ENCODE data around the gene TMIE.

Gene TMIE

GRCh38 chr3:46709721-46710120 is 8.5 kb downstream of the TMIE start:
- DNase-seq: no peak

- no peak for DNase-seq
Measured at GRCh38 chr3:46710229-46710628, 9.0 kb downstream of the TMIE start.

GRCh38 chr3:46710671-46711295 is 9.6 kb downstream of the TMIE start:
- DNase-seq: no peak

- DNase-seq: no peak
Measured at GRCh38 chr3:46711305-46711704, 10.1 kb downstream of the TMIE start.

- DNase-seq: no peak
Measured at GRCh38 chr3:46711760-46712159, 10.6 kb downstream of the TMIE start.

- no peak for DNase-seq
Measured at GRCh38 chr3:46712191-46713049, 11.2 kb downstream of the TMIE start.

- DNase-seq: no peak
Measured at GRCh38 chr3:46713050-46713897, 12.1 kb downstream of the TMIE start.

GRCh38 chr3:46713898-46714552 is 12.8 kb downstream of the TMIE start:
- no peak for DNase-seq

- DNase-seq: no peak
Measured at GRCh38 chr3:46714728-46715506, 13.7 kb downstream of the TMIE start.

GRCh38 chr3:46715507-46716175 is 14.4 kb downstream of the TMIE start:
- no peak for DNase-seq

GRCh38 chr3:46716461-46717441 is 15.6 kb downstream of the TMIE start:
- no peak for DNase-seq

- no peak for DNase-seq
Measured at GRCh38 chr3:46717447-46718231, 16.4 kb downstream of the TMIE start, which contains the start of gene PRSS50. TSS of gene PRSS50 (minus strand) at chr3:46717869. CDS start at chr3:46717824, 45 bp downstream.

GRCh38 chr3:46719044-46719565 is 17.9 kb downstream of the TMIE start:
- no peak for DNase-seq

- DNase-seq: no peak
Measured at GRCh38 chr3:46719735-46720271, 18.6 kb downstream of the TMIE start.

- DNase-seq: no peak
Measured at GRCh38 chr3:46721009-46721408, 19.8 kb downstream of the TMIE start.

GRCh38 chr3:46722443-46722842 is 21.3 kb downstream of the TMIE start:
- no peak for DNase-seq

- DNase-seq: no peak
Measured at GRCh38 chr3:46724424-46724823, 23.2 kb downstream of the TMIE start.

- no peak for DNase-seq
Measured at GRCh38 chr3:46725621-46726314, 24.6 kb downstream of the TMIE start.
